Measurements from ENCODE around the gene NLRC5.

DNA sequence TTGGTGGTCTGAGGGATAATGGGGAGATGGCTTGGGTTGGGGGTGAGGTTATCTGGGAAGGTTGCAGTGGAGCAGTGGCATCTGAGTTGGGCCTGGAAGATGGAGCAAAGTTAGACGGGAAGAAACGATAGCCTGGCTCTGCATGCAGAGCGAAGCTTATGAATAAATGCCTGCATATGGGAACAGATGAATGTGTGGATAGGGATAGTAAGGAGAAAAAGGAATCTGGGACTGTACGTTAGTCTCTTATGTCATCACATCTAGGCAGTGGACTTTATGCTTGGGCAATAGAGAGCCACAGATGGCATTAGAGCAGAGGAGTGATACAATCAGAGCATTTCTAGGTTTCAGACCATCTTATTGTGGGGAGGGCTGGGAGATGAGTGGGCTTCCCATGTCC, 136.0 kb downstream of the NLRC5 start:
- TF ChIP-seq CTCF (IDR thresholded peaks at IDR 0.05) (no peak), POLR2AphosphoS5 (IDR thresholded peaks at IDR 0.05) (no peak)
